Muscle layer of duodenum (tissue), 2 donors: Measurements from ENCODE around the gene DHX34.
"Not testable (repeated sequence)": the region's sequence is repeated elsewhere in the genome, so short reads cannot be mapped to it uniquely, and the experiment has no call there.

Source experiments
- H3K27ac ChIP-seq: one replicate; pipeline ENCODE4 v1.7.0; 2013; ENCODE audit warnings: mild to moderate bottlenecking, low read length
- H3K27me3 ChIP-seq: one replicate; pipeline ENCODE4 v1.7.0; 2013; ENCODE audit warnings: low read depth, mild to moderate bottlenecking, control low read depth, low read length
- H3K36me3 ChIP-seq, 2 donors: one replicate each; pipeline ENCODE4 v1.7.0; 2013; ENCODE audit warnings: low read length in 2 of 2, control low read depth in 1 of 2, mild to moderate bottlenecking in 1 of 2; ENCODE audit not compliant: insufficient read depth in 2 of 2, control insufficient read depth in 1 of 2
- H3K4me1 ChIP-seq, 2 donors: one replicate each; pipeline ENCODE4 v1.7.0; 2013; ENCODE audit warnings: low read length in 2 of 2, mild to moderate bottlenecking in 2 of 2, control low read depth in 1 of 2, moderate library complexity in 1 of 2; ENCODE audit not compliant: insufficient read depth in 2 of 2, control insufficient read depth in 1 of 2
- H3K4me3 ChIP-seq, 2 donors: one replicate each; pipeline ENCODE4 v1.7.0; 2013; ENCODE audit warnings: low read length in 2 of 2, low read depth in 1 of 2, mild to moderate bottlenecking in 1 of 2
- H3K9me3 ChIP-seq, 2 donors: one replicate each; pipeline ENCODE4 v1.7.0; 2013; ENCODE audit warnings: low read length in 2 of 2, control low read depth in 1 of 2, mild to moderate bottlenecking in 1 of 2; ENCODE audit not compliant: control insufficient read depth in 1 of 2
- donor health status: healthy.

Gene DHX34

GRCh38 chr19:47404334-47405196 lies 55.5 kb downstream of the DHX34 start:
- no peaks in the 10 kb centered on the region for H3K27me3 ChIP-seq
- no peak overlapping the region for H3K27ac ChIP-seq
- no peaks in the 10 kb centered on the region for H3K4me1 ChIP-seq
- H3K36me3 ChIP-seq, result no peaks in the 10 kb centered on the region
- H3K4me3 ChIP-seq, result no peak overlapping the region
- H3K9me3 ChIP-seq, result no peaks in the 10 kb centered on the region

GRCh38 chr19:47405197-47405550 lies 56.1 kb downstream of the DHX34 start:
- H3K9me3 ChIP-seq, result no peaks in the 10 kb centered on the region
- H3K4me1 ChIP-seq, result no peaks in the 10 kb centered on the region
- H3K27ac ChIP-seq, result no peak overlapping the region
- no peak overlapping the region for H3K4me3 ChIP-seq
- no peaks in the 10 kb centered on the region for H3K27me3 ChIP-seq
- no peaks in the 10 kb centered on the region for H3K36me3 ChIP-seq

- Histone ChIP-seq H3K9me3 (no peaks in the 10 kb centered on the region), H3K4me1 (peaks cover 0 to under 1% of the 10 kb centered on the region in 2 donors), H3K4me3 (no peak overlapping the region), H3K36me3 (no peaks in the 10 kb centered on the region), H3K27me3 (no peaks in the 10 kb centered on the region), H3K27ac (no peak overlapping the region)
Measured at GRCh38 chr19:47405854-47406417, 56.8 kb downstream of the DHX34 start.

- Histone ChIP-seq H3K27me3 (no peaks in the 10 kb centered on the region), H3K4me3 (no peak overlapping the region), H3K9me3 (no peaks in the 10 kb centered on the region), H3K36me3 (no peaks in the 10 kb centered on the region), H3K4me1 (peaks cover 0 to 3% of the 10 kb centered on the region in 2 donors), H3K27ac (no peak overlapping the region)
Measured at GRCh38 chr19:47406711-47407416, 57.7 kb downstream of the DHX34 start.

GRCh38 chr19:47407417-47407774 lies 58.3 kb downstream of the DHX34 start:
- Histone ChIP-seq H3K27ac (no peak overlapping the region), H3K4me3 (no peak overlapping the region), H3K4me1 (peaks cover 0 to 3% of the 10 kb centered on the region in 2 donors), H3K27me3 (no peaks in the 10 kb centered on the region), H3K36me3 (no peaks in the 10 kb centered on the region), H3K9me3 (no peaks in the 10 kb centered on the region)

GRCh38 chr19:47408156-47408938 lies 59.2 kb downstream of the DHX34 start:
- H3K27ac ChIP-seq, result no peak overlapping the region

GRCh38 chr19:47411101-47411500 lies 62.0 kb downstream of the DHX34 start:
- Histone ChIP-seq H3K4me1 (peaks cover 0 to 3% of the 10 kb centered on the region in 2 donors), H3K4me3 (no peak overlapping the region), H3K36me3 (peaks cover 0 to 4% of the 10 kb centered on the region in 2 donors), H3K9me3 (no peaks in the 10 kb centered on the region), H3K27me3 (peaks cover 1% of the 10 kb centered on the region), H3K27ac (no peak overlapping the region)

More at GRCh38 chr19:47408156-47408938, 59.2 kb downstream of the DHX34 start:
- Histone ChIP-seq H3K4me1 (peaks cover 0 to 3% of the 10 kb centered on the region in 2 donors), H3K36me3 (no peaks in the 10 kb centered on the region), H3K27me3 (no peaks in the 10 kb centered on the region), H3K9me3 (no peaks in the 10 kb centered on the region), H3K4me3 (no peak overlapping the region)

- not testable (repeated sequence) for H3K27ac ChIP-seq, H3K27me3 ChIP-seq
Measured at GRCh38 chr19:47411696-47412095, 62.6 kb downstream of the DHX34 start.

GRCh38 chr19:47413941-47414340 lies 64.8 kb downstream of the DHX34 start:
- Histone ChIP-seq H3K4me1 (peaks cover 0 to 20% of the 10 kb centered on the region in 2 donors), H3K36me3 (peaks cover 0 to 4% of the 10 kb centered on the region in 2 donors), H3K27ac (no peak overlapping the region), H3K27me3 (peaks cover 13% of the 10 kb centered on the region), H3K4me3 (no peak overlapping the region), H3K9me3 (no peaks in the 10 kb centered on the region)

More at GRCh38 chr19:47411696-47412095, 62.6 kb downstream of the DHX34 start:
- H3K36me3 ChIP-seq, H3K9me3 ChIP-seq, H3K4me1 ChIP-seq, H3K4me3 ChIP-seq: not testable (repeated sequence)

- Histone ChIP-seq H3K9me3 (no peaks in the 10 kb centered on the region), H3K27me3 (peaks cover 13% of the 10 kb centered on the region), H3K4me3 (no peak overlapping the region), H3K4me1 (peaks cover 0 to 22% of the 10 kb centered on the region in 2 donors), H3K36me3 (peaks cover 0 to 4% of the 10 kb centered on the region in 2 donors), H3K27ac (no peak overlapping the region)
Measured at GRCh38 chr19:47414469-47414868, 65.4 kb downstream of the DHX34 start.
